VCaP (cell line): ENCODE data around the gene GFRA1.

Experiments used
- H3K27ac ChIP-seq: fragments of 450-650 bp; 2 replicates; pipeline ENCODE4 v1.5.1; 2017
- CTCF ChIP-seq: fragments of 450-650 bp; conservative IDR thresholded peaks from 2 replicates; pipeline ENCODE4 v1.5.1; 2017; ENCODE audit warnings: mild to moderate bottlenecking, moderate library complexity

Gene GFRA1

GRCh38 chr10:116304923-116305322 is 31.9 kb upstream of the GFRA1 start:
- no peak for TF ChIP-seq CTCF
- H3K27ac ChIP-seq: no peak overlapping the region

- no peak overlapping the region for H3K27ac ChIP-seq
- no peak for TF ChIP-seq CTCF
Observed at GRCh38 chr10:116300542-116300941, 27.5 kb upstream of the GFRA1 start.

GRCh38 chr10:116298586-116298985 is 25.6 kb upstream of the GFRA1 start:
- no peak for TF ChIP-seq CTCF
- H3K27ac ChIP-seq: no peak overlapping the region

- no peak overlapping the region for H3K27ac ChIP-seq
- TF ChIP-seq CTCF: no peak
Observed at GRCh38 chr10:116296291-116296721, 23.3 kb upstream of the GFRA1 start.

- no peak for TF ChIP-seq CTCF
- no peak overlapping the region for H3K27ac ChIP-seq
Observed at GRCh38 chr10:116292493-116292892, 19.5 kb upstream of the GFRA1 start.

GRCh38 chr10:116289652-116290051 is 16.6 kb upstream of the GFRA1 start:
- no peak for TF ChIP-seq CTCF
- H3K27ac ChIP-seq: no peak overlapping the region

GRCh38 chr10:116287906-116288501 is 15.0 kb upstream of the GFRA1 start:
- peak; percentile 76 for TF ChIP-seq CTCF
- H3K27ac ChIP-seq: no peak overlapping the region
